GM18519 (cell line): ENCODE results near the gene LTBP2.

Experiments
- ATAC-seq: cut with Tn5 transposase; IDR thresholded peaks from one replicate; pipeline ENCODE4 v1.9.1; 2021; ENCODE audit warnings: mild to moderate bottlenecking, moderate library complexity; ENCODE audit not compliant: unreplicated experiment, low FRiP score

LTBP2 gene

GRCh38 chr14:74614508-74615495 lies 2.8 kb upstream of the LTBP2 start:
- ATAC-seq: no peak

DNA sequence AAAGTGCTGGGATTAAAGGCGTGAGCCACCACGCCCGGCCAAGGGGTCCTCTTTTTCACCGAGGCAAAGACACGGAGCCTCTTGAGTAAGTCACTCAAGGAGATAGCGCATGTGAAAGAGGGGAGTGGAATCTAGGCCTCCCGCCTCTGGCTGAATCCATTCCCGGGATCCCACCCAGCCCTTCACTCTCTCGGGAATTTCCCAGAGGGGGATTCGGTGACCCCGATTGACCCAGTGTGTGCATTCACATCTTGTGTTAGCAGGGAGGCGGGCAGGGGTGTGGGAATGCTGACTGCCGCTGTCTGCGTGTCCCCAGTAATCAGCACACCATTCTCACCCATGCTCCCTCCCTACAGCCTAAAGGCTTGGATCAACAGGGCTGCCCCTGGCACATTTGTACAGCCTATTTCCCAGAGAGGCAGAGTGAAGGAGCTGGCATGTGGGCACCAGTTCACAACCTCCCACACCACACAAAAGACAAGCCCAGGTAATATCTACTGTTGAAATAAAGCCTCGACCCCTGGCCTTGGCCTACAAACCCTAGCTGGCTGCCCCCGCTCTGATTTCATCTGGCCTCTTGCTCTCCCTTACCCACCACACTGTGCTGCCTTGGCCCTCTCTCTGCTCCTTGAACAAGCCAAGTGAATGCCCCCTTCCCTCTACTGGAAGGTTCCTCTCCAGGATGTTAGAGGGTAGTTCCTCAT lies 1.3 kb upstream of the LTBP2 start:
- ATAC-seq: no peak

DNA sequence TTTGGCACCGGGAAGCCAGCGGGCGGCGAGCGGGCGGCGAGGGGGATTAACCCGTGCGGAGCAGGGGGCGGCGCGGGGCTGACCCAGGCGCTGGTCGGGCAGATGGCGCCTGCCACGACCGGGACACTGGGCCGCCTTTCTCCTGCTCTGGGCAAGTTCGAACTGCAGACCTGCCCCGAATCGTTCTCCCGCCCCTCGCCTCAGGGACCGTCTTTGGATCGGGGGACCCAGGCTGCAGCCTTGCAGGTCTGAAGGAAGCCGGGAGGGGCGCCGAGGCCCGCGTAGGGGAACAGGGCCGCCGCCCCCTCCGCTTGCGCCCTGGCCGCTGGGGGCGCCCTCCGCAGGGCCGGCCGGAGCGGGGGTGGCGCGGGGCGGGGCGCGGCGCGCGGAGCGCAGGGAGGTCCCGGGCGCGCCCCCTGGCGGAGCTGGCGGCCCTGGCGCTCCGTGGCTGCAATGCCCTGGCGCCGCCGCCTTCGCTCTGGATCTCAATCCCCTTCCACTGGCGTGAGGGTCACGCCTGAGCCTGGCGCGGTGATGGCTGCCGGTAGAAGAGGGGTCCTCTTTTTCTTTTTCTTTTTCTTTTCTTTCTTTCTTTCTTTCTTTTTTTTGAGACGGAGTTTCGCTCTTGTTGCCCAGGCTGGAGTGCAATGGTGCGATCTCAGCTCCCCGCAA lies 449 bp upstream of the LTBP2 start:
- ATAC-seq: peak; percentile 54

GRCh38 chr14:74610866-74611649 lies 979 bp downstream of the LTBP2 start:
- ATAC-seq: no peak

GRCh38 chr14:74610199-74610865 lies 1.7 kb downstream of the LTBP2 start:
- no peak for ATAC-seq

DNA sequence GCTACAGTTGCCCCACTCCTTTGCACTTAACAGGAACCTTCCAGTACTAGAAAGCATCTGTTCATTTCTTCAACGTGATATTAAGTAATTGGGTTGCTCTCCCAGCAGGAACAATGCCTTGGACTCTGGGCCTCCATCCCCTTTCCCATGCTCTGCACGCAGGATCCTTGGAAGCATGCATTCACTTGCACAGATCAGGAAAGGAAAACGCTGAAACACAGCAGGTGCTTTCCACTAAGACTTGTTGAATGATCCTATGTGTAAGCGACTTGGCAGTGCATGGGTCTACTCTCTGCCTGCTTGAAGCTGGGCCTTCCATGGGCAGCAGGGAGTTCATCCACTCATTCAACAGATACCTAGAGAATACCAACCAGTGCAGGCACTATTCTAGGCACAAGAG lies 2.3 kb downstream of the LTBP2 start:
- ATAC-seq: no peak

DNA sequence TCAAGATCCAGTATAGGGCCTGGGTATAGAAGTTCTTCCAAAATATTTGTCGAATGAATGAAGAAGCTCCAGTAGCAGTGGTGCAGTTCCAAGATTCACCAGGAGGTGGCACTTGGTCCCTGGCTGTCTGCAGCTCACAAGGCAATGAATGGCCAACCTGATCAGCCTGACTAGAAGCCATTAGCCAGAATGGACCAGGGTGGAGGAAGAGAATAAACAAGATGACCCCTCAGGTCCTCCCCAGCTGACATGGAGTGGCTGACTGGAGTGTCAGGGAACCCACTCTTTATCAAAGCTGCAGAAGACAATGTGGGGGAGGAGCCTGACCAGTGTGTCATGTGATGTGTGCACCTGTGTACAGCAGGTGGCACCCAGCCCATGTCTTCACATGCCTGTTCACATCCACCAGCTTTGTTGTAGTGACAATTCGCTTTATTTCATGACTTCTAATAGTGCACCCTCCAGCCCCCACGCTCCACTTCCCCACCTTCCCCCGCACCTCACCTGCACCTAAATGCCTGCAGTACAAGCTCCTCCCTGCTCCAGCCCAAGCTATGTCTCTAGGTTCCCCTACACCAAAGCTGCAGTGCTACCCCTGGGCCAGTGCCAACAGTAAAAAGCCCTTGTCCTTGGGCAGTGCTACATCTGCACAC lies 3.0 kb downstream of the LTBP2 start:
- ATAC-seq: no peak

- ATAC-seq: no peak
Observed at GRCh38 chr14:74606727-74607126, 5.3 kb downstream of the LTBP2 start.

GRCh38 chr14:74605531-74606223 lies 6.4 kb downstream of the LTBP2 start:
- no peak for ATAC-seq

DNA sequence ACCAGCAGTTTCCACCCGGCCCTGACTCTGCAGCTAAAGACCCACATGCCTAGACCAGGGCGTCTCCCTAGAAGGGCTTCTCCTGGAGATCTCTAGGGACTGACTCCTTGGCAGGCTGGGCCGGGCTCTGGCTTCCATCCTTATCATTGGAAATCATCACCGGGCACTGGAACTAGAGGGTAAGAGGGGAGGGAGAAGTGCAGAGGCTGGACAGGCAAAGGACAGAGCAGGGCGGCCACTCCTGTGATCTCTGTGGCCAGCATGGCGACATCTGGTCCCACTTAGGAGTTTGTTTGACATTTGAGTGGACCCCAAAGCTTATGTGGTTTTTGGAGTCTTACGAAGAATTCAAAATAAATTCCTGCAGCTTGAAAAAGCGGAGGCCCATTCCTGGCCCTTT lies 7.1 kb downstream of the LTBP2 start:
- no peak for ATAC-seq

GRCh38 chr14:74604157-74604556 lies 7.9 kb downstream of the LTBP2 start:
- no peak for ATAC-seq

GRCh38 chr14:74601982-74602381 lies 10.1 kb downstream of the LTBP2 start:
- no peak for ATAC-seq

DNA sequence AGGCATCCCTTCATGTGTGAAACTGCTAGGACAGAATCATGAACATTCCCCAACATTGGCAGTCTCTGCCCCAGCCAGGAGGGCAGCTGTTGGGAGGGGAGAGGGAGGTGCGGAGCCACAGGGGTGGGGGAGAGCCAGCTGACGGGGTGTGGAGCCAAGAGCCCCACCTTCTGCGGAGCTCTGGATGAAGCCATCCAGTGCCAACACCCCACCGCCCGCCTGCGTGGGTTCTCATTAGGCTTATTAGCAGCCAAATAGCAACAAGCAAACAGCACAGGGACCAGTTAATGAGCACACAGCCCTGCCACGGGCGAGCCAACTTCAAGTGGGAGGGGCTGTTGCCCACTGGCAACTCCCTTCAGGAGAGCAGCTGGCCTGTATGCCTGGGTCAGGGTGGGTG lies 12.1 kb downstream of the LTBP2 start:
- no peak for ATAC-seq

DNA sequence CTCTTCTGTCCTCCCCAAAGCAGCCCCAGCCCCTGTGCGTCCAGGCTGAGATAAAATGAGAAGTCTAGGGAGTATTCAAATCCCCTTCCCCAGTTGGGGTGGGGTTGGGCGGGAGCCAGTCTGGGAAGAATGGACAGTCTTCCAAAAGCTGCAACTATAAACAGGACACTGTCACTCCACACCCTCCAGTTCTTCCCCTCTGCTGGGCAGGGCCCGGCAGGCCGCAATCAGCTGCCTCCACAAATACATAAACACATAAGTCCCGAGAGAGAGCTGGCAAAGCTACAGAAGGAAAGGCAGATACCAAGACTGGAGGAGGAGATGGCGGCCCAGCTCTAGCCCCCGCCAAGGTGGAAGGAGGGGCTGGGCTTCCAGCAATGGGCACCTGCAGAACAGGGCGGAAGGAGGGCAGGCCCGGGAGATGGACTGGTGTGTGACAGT lies 12.7 kb downstream of the LTBP2 start:
- no peak for ATAC-seq

DNA sequence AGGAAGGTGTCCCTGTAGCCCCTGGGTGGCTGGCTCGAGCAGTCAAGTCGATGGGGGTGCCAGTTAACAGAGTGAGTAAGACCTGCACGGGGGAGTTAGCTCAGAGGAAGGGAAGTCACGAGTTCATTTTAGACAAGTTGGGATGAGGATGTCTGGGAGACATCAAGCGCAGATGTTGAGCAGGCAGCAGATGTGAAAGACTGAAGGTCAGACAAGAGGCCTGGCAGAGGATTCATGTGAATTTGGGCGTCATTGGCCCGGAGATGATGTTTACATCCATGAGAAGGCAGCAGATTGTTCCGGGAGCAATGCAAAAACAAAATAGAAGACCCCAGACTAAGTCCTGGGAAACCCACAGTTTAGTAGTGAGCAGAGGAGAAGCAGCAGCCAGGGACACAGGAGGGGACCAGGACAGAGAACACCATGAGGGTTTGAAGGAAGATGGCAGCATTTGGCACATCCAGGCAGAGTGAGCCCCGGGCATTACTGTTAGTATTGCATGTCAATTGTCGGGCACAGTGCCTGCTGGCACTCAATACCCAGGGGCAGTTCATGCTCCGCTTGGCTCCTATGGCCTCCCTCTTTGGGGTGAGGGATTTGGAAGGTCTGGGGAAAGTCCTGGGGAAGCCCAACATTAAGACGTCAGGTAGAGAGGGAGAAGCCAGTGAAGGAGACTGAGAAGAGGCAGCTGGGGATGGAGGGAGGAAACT lies 15.1 kb downstream of the LTBP2 start:
- ATAC-seq: no peak

DNA sequence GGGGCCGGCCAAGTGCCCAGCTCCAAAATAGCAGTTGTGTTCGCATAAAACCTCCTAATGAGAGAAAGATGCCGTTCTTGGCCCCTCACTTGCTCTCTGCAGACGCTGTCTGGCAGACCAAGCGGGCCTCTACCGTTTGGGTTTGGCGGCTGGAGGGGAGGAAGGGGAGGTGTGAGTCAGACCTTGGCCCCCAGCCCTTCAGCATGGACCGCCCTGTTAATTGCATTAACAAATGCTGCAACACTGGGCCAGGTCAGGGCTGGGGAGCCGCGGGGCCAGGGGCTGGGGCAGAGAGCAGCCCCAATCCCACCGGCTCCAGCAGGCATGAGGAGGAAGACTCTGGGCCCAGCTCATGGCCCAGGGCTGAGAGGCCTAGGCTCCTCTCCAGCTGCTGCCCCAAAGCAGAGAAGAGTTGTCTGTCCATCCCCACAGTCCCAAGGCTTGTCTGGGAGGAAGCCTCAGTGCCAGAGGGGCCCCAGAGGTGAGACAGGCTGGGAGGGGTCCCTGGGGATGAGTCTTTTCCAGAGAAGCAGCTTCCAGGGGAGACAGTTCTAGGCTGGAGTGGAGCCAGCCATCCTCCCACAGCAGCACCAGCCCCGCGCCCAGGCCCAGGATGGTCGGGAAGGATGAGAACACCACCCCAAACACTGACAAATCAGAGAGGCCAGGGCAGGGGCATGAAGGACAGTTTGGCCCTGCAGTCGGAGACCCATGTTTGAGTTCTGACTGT lies 16.9 kb downstream of the LTBP2 start:
- no peak for ATAC-seq

DNA sequence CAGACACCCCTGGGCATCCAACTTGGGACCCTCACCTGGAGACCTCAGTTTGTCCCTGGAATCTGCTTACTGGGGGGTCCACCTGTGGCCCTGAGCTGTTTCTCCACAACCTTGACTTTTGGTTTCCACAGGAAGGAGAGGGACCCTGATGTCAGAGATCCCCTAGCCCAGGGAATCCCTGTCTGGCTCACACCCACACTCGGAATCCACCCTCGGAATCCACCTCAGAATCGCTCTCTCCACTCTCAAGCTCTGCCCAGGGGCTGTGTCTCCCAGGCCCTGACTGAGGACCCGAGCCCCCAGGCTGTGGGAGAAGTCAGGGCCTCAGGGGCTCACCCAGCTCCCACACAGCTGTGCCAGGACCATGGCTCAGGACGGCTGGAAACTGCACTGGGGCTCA lies 17.4 kb downstream of the LTBP2 start:
- ATAC-seq: no peak
